KMS-11 (cell line): ENCODE results near the gene TPD52L1.

ENCODE experiments used
- H2AFZ ChIP-seq: fragments of 200-600 bp; sonication (generic); 2 replicates; pipeline ENCODE4 v1.6.1; 2016; ENCODE audit warnings: antibody characterized with exemption, mixed run types, low read depth
- H3K27ac ChIP-seq: fragments of 200-600 bp; sonication (generic); 2 replicates; pipeline ENCODE4 v1.6.1; 2016; ENCODE audit warnings: mild to moderate bottlenecking, mixed run types
- H3K27me3 ChIP-seq: fragments of 200-600 bp; sonication (generic); 2 replicates; pipeline ENCODE4 v1.6.1; 2017; ENCODE audit warnings: mild to moderate bottlenecking, low read depth, mixed run types, moderate library complexity; ENCODE audit not compliant: insufficient read depth
- H3K36me3 ChIP-seq: fragments of 200-600 bp; sonication (generic); 2 replicates; pipeline ENCODE4 v1.6.1; 2017; ENCODE audit warnings: mild to moderate bottlenecking, mixed run types; ENCODE audit not compliant: insufficient read depth
- H3K4me1 ChIP-seq: fragments of 200-600 bp; sonication (generic); 2 replicates; pipeline ENCODE4 v1.6.1; 2016; ENCODE audit warnings: mild to moderate bottlenecking, low read depth, mixed run types; ENCODE audit not compliant: poor library complexity, severe bottlenecking
- H3K4me2 ChIP-seq: fragments of 200-600 bp; sonication (generic); 2 replicates; pipeline ENCODE4 v1.7.0; 2016; ENCODE audit warnings: mild to moderate bottlenecking, mixed run types
- H3K4me3 ChIP-seq: fragments of 200-600 bp; sonication (generic); IDR thresholded peaks from 2 replicates; pipeline ENCODE4 v1.6.1; 2017; ENCODE audit warnings: low read depth, low read length, mixed read lengths; ENCODE audit not compliant: insufficient read depth
- H3K79me2 ChIP-seq: fragments of 200-600 bp; sonication (generic); 2 replicates; pipeline ENCODE4 v1.6.1; 2016; ENCODE audit warnings: low read depth, mixed run types; ENCODE audit not compliant: insufficient read depth
- H3K9ac ChIP-seq: fragments of 200-600 bp; sonication (generic); 2 replicates; pipeline ENCODE4 v1.6.1; 2016; ENCODE audit warnings: mild to moderate bottlenecking, mixed run types
- H4K20me1 ChIP-seq: fragments of 200-600 bp; sonication (generic); 2 replicates; pipeline ENCODE4 v1.6.1; 2016; ENCODE audit warnings: mild to moderate bottlenecking, mixed run types; ENCODE audit not compliant: insufficient read depth
- TF ChIP-seq, protein P1 (sequence below): fragments of 200-600 bp; sonication (generic); conservative IDR thresholded peaks from 2 replicates; pipeline ENCODE4 v1.6.1; 2017; ENCODE audit warnings: low read depth, mild to moderate bottlenecking, antibody characterized with exemption, low read length, moderate library complexity, mixed read lengths

TPD52L1 gene

DNA sequence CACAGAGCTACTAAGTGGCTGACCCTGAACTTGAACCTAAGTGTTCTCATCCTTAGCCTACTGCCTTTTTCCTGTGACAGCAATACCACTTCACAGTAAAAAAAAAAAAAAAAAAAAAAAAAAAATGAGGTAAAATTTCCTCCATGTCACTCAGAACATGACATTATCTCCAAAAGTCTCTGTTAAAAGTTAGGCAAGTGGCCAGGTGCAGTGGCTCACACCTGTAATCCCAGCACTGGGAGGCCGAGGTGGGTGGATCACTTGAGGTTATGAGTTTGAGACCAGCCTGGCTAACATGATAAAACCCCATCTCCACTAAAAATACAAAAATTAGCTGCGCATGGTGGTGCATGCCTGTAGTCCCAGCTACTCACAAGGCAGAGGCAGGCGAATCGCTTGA, 159.4 kb downstream of the TPD52L1 start:
- H4K20me1 ChIP-seq, result no peaks in the 10 kb centered on the region
- H3K36me3 ChIP-seq, result no peaks in the 10 kb centered on the region
- no peaks in the 10 kb centered on the region for H3K79me2 ChIP-seq
- no peak overlapping the region for H3K27ac ChIP-seq
- no peak overlapping the region for H3K4me3 ChIP-seq
- H3K4me2 ChIP-seq, result no peak overlapping the region
- TF ChIP-seq, protein P1, sequence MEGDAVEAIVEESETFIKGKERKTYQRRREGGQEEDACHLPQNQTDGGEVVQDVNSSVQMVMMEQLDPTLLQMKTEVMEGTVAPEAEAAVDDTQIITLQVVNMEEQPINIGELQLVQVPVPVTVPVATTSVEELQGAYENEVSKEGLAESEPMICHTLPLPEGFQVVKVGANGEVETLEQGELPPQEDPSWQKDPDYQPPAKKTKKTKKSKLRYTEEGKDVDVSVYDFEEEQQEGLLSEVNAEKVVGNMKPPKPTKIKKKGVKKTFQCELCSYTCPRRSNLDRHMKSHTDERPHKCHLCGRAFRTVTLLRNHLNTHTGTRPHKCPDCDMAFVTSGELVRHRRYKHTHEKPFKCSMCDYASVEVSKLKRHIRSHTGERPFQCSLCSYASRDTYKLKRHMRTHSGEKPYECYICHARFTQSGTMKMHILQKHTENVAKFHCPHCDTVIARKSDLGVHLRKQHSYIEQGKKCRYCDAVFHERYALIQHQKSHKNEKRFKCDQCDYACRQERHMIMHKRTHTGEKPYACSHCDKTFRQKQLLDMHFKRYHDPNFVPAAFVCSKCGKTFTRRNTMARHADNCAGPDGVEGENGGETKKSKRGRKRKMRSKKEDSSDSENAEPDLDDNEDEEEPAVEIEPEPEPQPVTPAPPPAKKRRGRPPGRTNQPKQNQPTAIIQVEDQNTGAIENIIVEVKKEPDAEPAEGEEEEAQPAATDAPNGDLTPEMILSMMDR, result no peak
- H2AFZ ChIP-seq, result no peak overlapping the region
- no peak overlapping the region for H3K9ac ChIP-seq
- no peaks in the 10 kb centered on the region for H3K4me1 ChIP-seq
- no peaks in the 10 kb centered on the region for H3K27me3 ChIP-seq
